SHP77 (cell line): ENCODE results near the gene HOPX.
"Not testable (repeated sequence)": the region's sequence is repeated elsewhere in the genome, so short reads cannot be mapped to it uniquely, and the experiment has no call there.

Experiments
- DNase-seq, 2 experiments: peaks; one replicate each; lab custom pipeline; 2025; lab: John Stamatoyannopoulos, UW

Gene HOPX

DNA sequence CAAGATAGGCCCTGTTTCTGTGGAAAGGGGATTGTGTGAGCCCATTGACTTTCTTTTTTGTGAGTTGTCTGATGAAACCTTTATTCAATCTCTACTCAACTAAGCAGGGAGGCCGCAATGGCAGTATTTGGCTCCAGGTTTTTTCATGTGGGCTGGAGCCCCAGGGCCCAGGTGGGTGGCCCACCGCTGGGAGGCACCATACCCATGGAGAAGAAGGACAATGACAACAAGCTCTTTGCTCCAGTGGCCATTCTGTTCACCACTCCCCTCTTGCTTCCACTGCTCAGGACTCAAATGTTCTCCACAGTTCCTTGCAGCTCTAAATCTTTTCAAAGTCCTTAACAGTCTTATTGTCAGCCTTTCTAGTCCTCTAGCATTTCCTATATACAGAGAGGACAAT lies 54.1 kb downstream of the HOPX start:
- no peak for DNase-seq

DNA sequence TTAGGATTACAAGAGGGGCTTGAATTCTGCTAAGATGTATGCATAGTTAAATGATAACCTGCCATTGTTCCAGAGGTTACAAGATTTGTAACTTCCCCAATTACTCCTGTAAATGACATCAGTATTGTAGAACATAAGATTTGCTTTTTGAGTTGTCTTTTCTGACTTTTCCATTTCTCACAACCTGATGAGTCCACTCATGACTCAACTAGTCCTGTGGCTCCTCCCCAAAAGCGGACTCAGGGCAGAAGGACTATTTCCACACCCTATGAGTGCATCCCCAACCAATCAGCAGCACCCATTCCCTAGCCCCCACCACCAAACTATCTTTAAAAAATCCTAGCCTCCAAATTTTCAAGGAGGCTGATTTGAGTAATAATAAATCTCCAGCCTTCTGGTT lies 54.7 kb downstream of the HOPX start:
- no peak for DNase-seq

DNA sequence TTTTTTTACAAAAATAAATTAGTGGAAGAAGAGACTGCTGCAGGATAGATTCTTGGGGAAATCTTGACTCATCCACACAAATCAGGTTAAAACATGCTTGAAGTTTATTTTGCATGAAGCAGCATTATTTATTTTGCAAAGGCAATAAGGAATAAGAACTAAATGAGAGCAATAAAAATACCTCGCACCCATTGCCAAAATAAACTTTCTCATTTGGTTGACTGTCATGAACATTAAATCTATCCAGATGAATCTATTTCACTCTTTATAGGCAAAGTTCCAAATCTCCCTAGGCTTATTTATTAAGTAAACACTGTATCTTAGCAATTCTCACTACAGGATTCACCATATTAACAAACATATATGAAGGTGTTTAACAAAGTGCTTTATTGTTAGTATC lies 58.9 kb downstream of the HOPX start:
- DNase-seq, result no peak

DNA sequence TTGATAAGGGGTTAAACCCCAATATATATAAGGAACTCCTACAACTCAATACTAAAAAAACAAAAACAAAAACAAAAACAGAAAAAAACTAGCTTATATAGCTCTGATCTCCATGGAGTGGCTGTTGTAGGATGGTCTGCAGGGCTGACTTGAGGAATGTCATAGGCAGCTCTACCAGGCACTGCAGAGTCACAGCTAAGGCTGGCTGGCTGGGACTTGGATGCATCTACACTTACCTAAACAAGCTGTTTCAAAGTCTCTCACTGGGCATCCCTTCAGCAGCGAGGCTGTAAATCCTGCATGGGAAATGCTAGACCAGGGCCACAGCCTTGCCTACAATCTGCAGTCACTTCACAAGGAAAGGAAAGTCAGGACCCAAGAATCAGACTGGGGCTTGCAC lies 61.3 kb downstream of the HOPX start:
- no peak for DNase-seq

DNA sequence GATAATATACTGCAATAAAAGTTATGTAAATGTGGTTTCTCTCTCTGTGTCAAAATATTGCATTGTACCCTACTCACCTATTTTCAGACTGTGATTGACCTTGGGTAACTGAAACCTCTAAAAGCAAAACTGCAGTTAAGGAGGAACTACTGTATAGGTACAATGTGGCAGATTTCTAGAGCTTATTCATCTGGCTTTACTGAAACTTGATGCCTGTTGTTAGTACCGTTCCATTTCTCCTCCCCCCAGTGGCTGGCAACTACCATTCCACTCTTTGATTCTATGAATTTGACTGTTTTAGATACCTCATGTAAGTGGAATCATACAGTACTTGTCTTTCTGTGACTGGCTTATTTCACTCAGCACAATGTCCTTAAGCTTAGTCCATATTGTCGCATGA lies 61.9 kb downstream of the HOPX start:
- DNase-seq, result no peak

DNA sequence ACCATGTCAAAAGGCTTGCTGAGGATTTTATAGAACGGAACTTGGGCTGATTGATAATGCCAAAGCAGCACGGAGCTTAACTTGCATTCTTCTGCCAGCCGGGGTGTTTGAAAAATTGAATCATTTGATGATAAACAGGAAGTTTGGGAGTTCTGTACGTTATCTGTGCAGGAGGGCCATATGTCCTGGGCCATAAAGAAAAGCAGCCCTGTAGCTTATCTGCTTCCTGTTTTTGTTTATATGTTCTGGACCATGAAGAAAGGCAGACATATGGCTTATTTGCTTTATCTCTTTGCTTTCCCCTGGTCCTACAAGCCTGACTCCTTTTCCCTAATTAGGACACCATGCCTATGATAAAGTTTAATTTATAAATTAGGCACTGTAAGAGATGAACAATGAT lies 62.4 kb downstream of the HOPX start:
- DNase-seq, result no peak

DNA sequence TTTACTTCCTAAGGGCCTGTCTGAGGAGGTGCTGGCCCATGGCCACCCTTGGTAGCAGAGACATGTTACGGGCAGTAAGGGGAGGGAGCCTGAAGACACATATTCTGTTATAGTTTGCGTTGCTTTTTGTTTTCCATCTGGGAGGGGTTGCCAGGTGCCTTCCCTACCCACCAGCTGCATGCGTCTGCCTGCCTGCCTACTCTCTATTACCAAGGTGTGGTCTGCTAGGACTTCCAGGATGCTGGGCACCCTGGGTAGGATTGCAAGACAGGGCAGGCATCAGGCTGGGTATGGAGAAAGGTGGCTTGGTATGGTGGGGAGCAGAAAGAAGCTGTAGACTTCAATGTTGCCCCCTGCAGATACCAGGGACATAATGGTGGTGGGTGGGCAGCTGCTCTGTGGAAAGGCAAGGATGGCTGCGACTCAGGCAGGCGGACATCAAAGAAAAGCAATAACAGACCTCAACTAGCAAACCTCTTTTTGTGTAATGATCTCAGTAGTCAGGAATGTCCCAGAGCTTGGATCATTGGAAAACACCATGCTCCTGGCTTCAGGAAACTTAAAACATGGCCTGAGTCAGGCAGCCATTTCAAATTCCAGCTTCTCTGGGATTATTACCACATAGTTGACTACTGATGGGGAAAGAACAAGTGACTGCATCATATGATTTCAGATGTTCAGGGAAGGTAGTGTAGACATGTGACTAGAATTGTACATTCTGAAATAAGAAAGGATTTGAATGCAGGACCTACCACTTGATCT lies 67.8 kb downstream of the HOPX start:
- no peak for DNase-seq

DNA sequence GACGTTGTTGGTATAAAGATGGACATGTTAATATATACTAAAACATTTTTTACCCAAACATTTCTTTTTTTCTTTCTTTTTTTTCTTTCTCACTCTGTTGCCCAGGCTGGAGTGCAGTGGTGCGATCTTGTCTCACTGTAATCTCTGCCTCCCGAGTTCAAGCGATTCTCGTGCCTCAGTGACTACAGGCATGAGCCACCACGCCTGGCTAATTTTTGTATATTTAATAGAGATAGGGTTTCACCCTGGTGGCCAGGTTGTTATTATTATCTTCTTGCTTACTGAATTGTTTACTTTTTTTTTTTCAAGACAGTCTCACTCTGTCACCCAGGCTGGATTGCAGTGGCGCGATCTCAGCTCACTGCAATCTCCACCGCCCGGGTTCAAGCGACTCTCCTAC lies 68.8 kb downstream of the HOPX start:
- no peak for DNase-seq

DNA sequence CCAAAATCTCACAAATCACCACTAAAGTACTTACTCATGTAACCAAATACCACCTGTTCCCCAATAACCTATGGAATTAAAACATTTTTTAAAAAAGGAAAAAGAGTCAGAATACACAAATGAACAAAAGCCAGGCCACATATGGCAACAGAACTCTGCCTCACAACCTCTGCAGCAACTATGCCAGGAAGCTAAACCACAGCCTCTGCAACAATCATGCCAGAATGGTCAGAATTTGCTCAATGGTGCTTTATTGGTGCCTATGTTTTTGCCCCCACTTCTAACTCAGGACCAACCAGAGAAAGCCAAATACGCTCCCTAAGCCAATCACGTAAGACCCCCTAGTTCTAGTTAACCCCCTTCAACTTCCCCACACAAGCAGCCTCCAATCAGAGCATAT lies 69.6 kb downstream of the HOPX start:
- no peak for DNase-seq

DNA sequence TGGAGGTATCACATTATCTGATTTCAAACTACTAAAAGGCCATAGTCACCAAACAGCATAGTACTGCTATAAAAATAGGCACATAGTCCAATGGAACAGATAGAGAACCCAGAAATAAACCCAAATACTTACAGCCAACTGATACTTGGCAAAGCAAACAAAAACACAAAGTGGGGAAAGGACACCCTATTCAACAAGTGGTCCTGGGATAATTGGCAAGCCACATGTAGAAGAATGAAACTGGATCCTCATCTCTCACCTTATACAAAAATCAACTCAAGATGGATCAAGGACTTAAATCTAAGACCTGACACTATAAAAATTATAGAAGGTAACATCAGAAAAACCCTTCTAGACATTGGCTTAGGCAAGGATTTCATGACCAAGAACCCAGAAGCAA lies 70.9 kb downstream of the HOPX start:
- DNase-seq, result not testable (repeated sequence)

DNA sequence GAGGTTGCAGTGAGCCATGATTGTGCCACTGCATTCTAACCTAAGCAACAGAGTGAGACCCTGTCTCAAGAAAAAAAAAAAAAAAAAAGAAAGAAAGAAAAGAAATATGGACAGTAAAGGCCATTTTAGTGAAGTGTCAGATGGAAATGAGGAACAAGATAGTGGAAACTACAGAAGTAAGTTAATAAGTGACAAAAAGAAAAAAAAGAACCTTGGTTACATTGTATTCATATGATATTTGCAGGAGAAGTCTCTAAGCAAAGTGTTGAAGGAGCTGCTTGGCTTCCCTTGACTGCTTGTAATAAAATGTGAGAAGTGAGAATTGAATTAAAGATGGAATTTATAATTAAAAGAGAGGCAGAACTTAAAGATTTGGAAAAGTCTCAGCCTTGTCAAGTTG lies 73.2 kb downstream of the HOPX start:
- no peak for DNase-seq

DNA sequence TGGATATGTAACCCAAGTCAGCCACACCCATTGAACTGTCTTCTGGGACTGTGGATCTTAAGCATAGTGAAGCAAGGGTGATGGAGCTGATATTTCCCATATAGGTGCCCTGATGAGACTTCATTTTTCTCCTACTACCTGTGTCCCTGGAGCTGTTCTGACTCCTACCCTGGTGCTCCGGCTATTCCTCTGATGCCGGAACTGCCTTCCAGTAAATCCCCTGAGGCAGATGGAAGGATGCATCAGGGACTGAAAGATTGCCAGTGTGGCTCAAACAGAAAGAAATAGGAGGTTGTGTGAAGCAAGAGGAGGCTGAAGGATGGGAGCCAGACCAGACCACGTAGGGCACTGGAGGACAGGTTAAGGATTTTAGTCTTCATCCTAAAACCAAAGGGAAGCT lies 74.7 kb downstream of the HOPX start:
- no peak for DNase-seq

DNA sequence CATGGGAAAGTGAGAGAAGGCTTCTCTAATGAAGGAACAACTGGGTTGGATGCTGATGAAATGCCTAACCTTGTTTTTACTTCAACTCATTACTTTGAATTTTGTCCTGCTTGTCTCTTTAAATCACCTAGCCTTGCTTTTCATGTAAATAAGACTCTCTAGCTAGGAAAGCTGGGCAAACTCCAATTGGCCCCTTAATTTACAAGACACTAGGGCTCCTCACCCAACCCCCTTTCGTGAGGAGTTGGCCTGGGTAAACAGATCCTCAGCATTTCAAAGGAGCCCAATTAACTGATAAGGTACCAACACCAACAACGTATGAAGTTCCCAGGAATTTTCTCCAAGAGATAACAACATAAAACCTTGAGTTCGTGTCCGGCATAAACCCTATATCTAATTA lies 75.6 kb downstream of the HOPX start:
- not testable (repeated sequence) for DNase-seq

DNA sequence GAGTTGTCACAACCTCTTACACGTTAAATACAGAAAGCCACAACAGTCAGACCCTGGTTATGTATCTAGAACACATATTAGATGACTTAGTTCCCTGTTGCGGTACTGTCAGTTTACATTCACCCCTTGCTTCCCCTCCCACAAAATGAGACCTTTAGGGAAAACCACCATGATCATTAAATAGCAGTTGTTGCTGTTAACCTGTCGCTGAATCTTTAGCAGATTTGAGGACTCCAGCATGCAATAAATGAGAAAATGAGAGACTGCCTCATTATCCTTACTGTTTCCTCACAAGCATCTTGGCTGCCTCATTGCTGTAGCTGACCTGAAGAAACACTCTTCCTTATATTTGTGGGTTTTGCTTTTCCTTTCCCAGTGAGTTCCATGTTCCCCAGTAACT lies 77.8 kb downstream of the HOPX start:
- no peak for DNase-seq
